ENCODE measurements around the gene PRG2.
"Not testable (repeated sequence)": the region's sequence is repeated elsewhere in the genome, so short reads cannot be mapped to it uniquely, and the experiment has no call there.

The PRG2 gene

GRCh38 chr11:57338142-57338541 lies 52.3 kb downstream of the PRG2 start, which contains the start of gene P2RX3:
P2RX3 (plus strand) TSS chr11:57338352; CDS start chr11:57338551, 199 bp downstream.
- Histone ChIP-seq H3K4me3 (ENCODE audit: low read depth in 1 of 2, low read length in 2 of 2) (no peak within 1 kb of the TSS), H3K27ac (ENCODE audit: low read depth, low read length) (no peak within 1 kb of the TSS)

GRCh38 chr11:57336856-57337255 lies 53.6 kb downstream of the PRG2 start:
- Histone ChIP-seq H3K36me3 (ENCODE audit: control insufficient read depth in 1 of 2, insufficient read depth in 2 of 2, low read length in 2 of 2) (peaks cover 17 to 22% of the 10 kb centered on the region in 2 donors), H3K4me1 (ENCODE audit: control insufficient read depth in 1 of 2, insufficient read depth in 2 of 2, low read length in 2 of 2) (peaks cover 15 to 19% of the 10 kb centered on the region in 2 donors), H3K9ac (ENCODE audit: low read depth in 1 of 2, low read length in 2 of 2) (peak overlapping the region in 1 of 2 donors; percentile 73)
- H3K4me3 ChIP-seq (ENCODE audit: low read depth in 1 of 2, low read length in 2 of 2); H3K27ac ChIP-seq (ENCODE audit: low read depth, low read length); H3K27me3 ChIP-seq (ENCODE audit: control insufficient read depth in 1 of 2, insufficient read depth in 2 of 2, low read length in 2 of 2); H3K9me3 ChIP-seq (ENCODE audit: control insufficient read depth in 1 of 2, low read length in 2 of 2): not testable (repeated sequence)

More at GRCh38 chr11:57338142-57338541, 52.3 kb downstream of the PRG2 start, which contains the start of gene P2RX3:
- Histone ChIP-seq H3K4me1 (ENCODE audit: control insufficient read depth in 1 of 2, insufficient read depth in 2 of 2, low read length in 2 of 2) (peaks cover 15 to 19% of the 10 kb centered on the region in 2 donors), H3K27me3 (ENCODE audit: control insufficient read depth in 1 of 2, insufficient read depth in 2 of 2, low read length in 2 of 2) (peaks cover 3 to 5% of the 10 kb centered on the region in 2 donors), H3K9ac (ENCODE audit: low read depth in 1 of 2, low read length in 2 of 2) (no peak within 1 kb of the TSS), H3K36me3 (ENCODE audit: control insufficient read depth in 1 of 2, insufficient read depth in 2 of 2, low read length in 2 of 2) (peaks cover 5 to 9% of the 10 kb centered on the region in 2 donors), H3K9me3 (ENCODE audit: control insufficient read depth in 1 of 2, low read length in 2 of 2) (no peaks in the 10 kb centered on the region)
